Esophagus squamous epithelium (tissue), 4 donors: ENCODE measurements around the gene PLIN5.

Source experiments
- POLR2A ChIP-seq, 4 donors: fragments of 450-650 bp; IDR thresholded peaks; one replicate each; pipeline ENCODE4 v1.6.1; 2017; ENCODE audit warnings: antibody characterized with exemption in 4 of 4, mild to moderate bottlenecking in 4 of 4, moderate library complexity in 3 of 4
- TF ChIP-seq, protein P1 (sequence below), 6 experiments: fragments of 450-650 bp in 4 of 6; fragments of 200-600 bp in 2 of 6; sonication (generic) in 2 of 6; IDR thresholded peaks; one replicate each; pipeline ENCODE4 v1.5.1; 2016 to 2019; ENCODE audit warnings: antibody characterized with exemption in 6 of 6, mild to moderate bottlenecking in 4 of 6, moderate library complexity in 4 of 6

DNA sequence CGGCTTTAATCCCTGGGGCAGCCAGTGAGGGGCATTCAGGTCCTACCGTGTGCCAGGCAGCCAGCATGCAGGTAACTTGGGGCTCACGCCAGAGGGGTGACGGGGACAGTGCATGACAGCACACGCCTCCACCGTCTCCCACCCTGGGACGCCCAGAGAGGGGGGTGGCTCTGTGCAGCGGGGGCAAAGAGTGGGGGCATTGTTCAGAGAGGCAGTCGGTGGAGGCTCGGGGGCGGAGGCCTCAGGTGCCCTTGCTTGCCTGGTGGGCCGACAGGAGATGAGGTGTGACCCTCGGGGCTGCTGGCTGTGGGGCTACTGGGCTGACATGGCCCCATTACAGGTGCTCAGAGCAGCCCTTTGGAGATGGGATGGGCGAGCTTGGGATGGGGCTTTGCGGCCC, 35.2 kb downstream of the PLIN5 start:
- TF ChIP-seq, protein P1, sequence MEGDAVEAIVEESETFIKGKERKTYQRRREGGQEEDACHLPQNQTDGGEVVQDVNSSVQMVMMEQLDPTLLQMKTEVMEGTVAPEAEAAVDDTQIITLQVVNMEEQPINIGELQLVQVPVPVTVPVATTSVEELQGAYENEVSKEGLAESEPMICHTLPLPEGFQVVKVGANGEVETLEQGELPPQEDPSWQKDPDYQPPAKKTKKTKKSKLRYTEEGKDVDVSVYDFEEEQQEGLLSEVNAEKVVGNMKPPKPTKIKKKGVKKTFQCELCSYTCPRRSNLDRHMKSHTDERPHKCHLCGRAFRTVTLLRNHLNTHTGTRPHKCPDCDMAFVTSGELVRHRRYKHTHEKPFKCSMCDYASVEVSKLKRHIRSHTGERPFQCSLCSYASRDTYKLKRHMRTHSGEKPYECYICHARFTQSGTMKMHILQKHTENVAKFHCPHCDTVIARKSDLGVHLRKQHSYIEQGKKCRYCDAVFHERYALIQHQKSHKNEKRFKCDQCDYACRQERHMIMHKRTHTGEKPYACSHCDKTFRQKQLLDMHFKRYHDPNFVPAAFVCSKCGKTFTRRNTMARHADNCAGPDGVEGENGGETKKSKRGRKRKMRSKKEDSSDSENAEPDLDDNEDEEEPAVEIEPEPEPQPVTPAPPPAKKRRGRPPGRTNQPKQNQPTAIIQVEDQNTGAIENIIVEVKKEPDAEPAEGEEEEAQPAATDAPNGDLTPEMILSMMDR (IDR thresholded peaks at IDR 0.05), result no peak
- TF ChIP-seq POLR2A (IDR thresholded peaks at IDR 0.05), result no peak
